DND-41 (cell line): ENCODE results near the gene NTN4.

ENCODE experiments used
- ATAC-seq: fragments of 200-7000 bp; cut with Tn5 transposase; 3 replicates; pipeline ENCODE4 v1.9.1; 2021; ENCODE audit warnings: low read depth; ENCODE audit not compliant: insufficient read depth
- DNase-seq: peaks from one replicate; pipeline ENCODE4 v3.0.0-alpha.2; 2020
- H2AFZ ChIP-seq: 2 replicates; pipeline ENCODE4 v1.6.0; 2012; ENCODE audit warnings: low read depth, low read length
- H3K27ac ChIP-seq: 2 replicates; pipeline ENCODE4 v1.5.1; 2012; ENCODE audit warnings: low read length, inconsistent platforms
- H3K27me3 ChIP-seq: fragments of 200-600 bp; sonication (generic); 2 replicates; pipeline ENCODE4 v1.6.0; 2012; ENCODE audit warnings: low read length, mild to moderate bottlenecking, inconsistent platforms; ENCODE audit not compliant: insufficient read depth, poor library complexity
- H3K36me3 ChIP-seq: 2 replicates; pipeline ENCODE4 v1.5.1; 2012; ENCODE audit warnings: low read length, inconsistent platforms; ENCODE audit not compliant: insufficient read depth
- H3K4me1 ChIP-seq: 2 replicates; pipeline ENCODE4 v1.5.1; 2012; ENCODE audit warnings: mild to moderate bottlenecking, low read length; ENCODE audit not compliant: insufficient read depth
- H3K4me2 ChIP-seq: 2 replicates; pipeline ENCODE4 v1.6.0; 2012; ENCODE audit warnings: mild to moderate bottlenecking, moderate library complexity, low read length, inconsistent platforms; ENCODE audit not compliant: insufficient read depth
- H3K4me3 ChIP-seq, 2 experiments: fragments of 200-600 bp in 1 of 2; shearing (Covaris generic) in 1 of 2; 2 replicates each; pipeline ENCODE4 v1.5.1; 2012 to 2016; ENCODE audit warnings: inconsistent platforms in 2 of 2, low read length in 2 of 2, mild to moderate bottlenecking in 2 of 2, low read depth in 1 of 2, moderate library complexity in 1 of 2
- H3K79me2 ChIP-seq: 2 replicates; pipeline ENCODE4 v1.6.0; 2012; ENCODE audit warnings: low read length, inconsistent platforms; ENCODE audit not compliant: insufficient read depth
- H3K9ac ChIP-seq: 2 replicates; pipeline ENCODE4 v1.6.0; 2012; ENCODE audit warnings: low read depth, mild to moderate bottlenecking, inconsistent platforms, low read length, moderate library complexity
- H3K9me3 ChIP-seq: 2 replicates; pipeline ENCODE4 v1.5.1; 2012; ENCODE audit warnings: low read length, moderate library complexity, mild to moderate bottlenecking, inconsistent platforms; ENCODE audit not compliant: insufficient read depth, severe bottlenecking
- H4K20me1 ChIP-seq: 2 replicates; pipeline ENCODE4 v1.6.0; 2012; ENCODE audit warnings: low read length; ENCODE audit not compliant: insufficient read depth
- EZH2 ChIP-seq: IDR thresholded peaks from 3 replicates; pipeline ENCODE4 v1.6.1; 2012; ENCODE audit warnings: borderline replicate concordance, low read depth, mild to moderate bottlenecking, moderate library complexity, low read length, inconsistent platforms; ENCODE audit not compliant: severe bottlenecking
- TF ChIP-seq, protein P1 (sequence below): IDR thresholded peaks from 2 replicates; pipeline ENCODE4 v1.5.1; 2012; ENCODE audit warnings: borderline replicate concordance, low read length, moderate library complexity, mild to moderate bottlenecking; ENCODE audit not compliant: poor library complexity, severe bottlenecking; ENCODE audit errors: extremely low read depth

Gene NTN4

DNA sequence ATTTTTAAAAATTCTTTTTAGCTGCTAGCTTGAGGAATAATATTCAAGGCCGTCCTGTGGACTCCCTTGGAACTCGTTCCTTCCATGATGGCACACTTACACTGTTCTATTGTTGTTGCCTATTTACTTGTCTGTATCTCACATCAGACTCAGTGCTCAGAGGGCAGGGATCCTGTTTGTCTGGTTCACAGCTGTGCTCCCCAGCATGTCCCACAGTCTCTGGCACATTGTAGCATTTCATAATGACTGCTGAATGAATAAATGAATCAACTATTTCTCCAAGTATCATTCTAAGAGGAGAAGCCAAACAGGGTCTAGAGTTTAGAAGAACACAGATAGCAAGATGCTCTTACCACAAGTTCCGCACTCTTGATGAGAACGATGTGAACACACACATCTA lies 48.0 kb downstream of the NTN4 start:
- Histone ChIP-seq H3K27ac (no peak overlapping the region), H3K36me3 (no peaks in the 10 kb centered on the region), H3K4me1 (no peaks in the 10 kb centered on the region), H3K4me3 (no peak overlapping the region), H3K4me2 (no peak overlapping the region), H3K79me2 (no peaks in the 10 kb centered on the region), H3K9ac (no peak overlapping the region), H4K20me1 (no peaks in the 10 kb centered on the region), H3K9me3 (no peaks in the 10 kb centered on the region), H3K27me3 (no peaks in the 10 kb centered on the region), H2AFZ (no peak overlapping the region)
- TF ChIP-seq, protein P1, sequence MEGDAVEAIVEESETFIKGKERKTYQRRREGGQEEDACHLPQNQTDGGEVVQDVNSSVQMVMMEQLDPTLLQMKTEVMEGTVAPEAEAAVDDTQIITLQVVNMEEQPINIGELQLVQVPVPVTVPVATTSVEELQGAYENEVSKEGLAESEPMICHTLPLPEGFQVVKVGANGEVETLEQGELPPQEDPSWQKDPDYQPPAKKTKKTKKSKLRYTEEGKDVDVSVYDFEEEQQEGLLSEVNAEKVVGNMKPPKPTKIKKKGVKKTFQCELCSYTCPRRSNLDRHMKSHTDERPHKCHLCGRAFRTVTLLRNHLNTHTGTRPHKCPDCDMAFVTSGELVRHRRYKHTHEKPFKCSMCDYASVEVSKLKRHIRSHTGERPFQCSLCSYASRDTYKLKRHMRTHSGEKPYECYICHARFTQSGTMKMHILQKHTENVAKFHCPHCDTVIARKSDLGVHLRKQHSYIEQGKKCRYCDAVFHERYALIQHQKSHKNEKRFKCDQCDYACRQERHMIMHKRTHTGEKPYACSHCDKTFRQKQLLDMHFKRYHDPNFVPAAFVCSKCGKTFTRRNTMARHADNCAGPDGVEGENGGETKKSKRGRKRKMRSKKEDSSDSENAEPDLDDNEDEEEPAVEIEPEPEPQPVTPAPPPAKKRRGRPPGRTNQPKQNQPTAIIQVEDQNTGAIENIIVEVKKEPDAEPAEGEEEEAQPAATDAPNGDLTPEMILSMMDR: no peak
- no peak for TF ChIP-seq EZH2
- DNase-seq (no peak), ATAC-seq (no peak)

DNA sequence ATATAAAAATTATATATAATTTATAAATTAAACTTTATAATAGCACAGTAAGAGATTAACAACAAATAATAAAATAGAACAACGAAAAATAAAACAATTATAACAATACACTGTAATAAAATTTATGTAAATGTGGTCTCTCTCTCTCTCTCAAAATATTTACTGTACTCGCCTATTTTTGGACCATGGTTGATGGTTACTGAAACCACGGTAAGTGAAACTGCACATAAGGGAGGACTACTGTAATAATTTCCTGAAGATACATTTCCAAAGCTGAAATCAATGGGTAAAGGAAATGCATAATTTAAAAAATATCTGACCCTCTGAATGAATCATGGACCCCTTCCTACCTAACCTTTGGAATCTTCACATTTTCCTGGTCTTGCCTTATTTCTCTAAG lies 48.9 kb downstream of the NTN4 start:
- no peak overlapping the region for H3K9ac ChIP-seq
- DNase-seq: no peak
- no peaks in the 10 kb centered on the region for H3K79me2 ChIP-seq
- H4K20me1 ChIP-seq: no peaks in the 10 kb centered on the region
- no peak overlapping the region for H3K4me2 ChIP-seq
- ATAC-seq: no peak
- H3K4me3 ChIP-seq: no peak overlapping the region
- H3K36me3 ChIP-seq: no peaks in the 10 kb centered on the region
- H3K27ac ChIP-seq: no peak overlapping the region
- H2AFZ ChIP-seq: no peak overlapping the region
- H3K4me1 ChIP-seq: no peaks in the 10 kb centered on the region
- H3K27me3 ChIP-seq: no peaks in the 10 kb centered on the region
- TF ChIP-seq, protein P1: no peak
- no peak for TF ChIP-seq EZH2
- H3K9me3 ChIP-seq: no peaks in the 10 kb centered on the region

DNA sequence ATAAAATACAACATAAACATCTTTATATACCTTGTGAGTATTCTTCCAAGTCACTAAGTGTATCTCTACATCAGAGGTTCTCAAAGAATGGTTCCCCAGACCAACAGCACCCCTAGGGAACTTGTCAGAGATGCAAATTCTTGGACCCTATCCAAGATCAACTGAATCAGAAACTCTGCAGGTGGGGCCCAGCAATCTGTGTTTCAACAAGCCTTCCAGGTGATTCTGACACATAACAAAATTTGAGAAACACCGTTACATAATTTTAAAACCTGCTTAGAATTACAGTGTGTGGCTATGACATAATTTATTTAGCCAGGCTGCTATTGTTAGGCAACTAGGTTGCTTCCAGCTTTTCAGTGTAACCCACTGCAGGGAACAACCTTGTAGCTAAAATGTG lies 49.8 kb downstream of the NTN4 start:
- H3K9ac ChIP-seq: no peak overlapping the region

More for the DNA sequence above, 49.8 kb downstream of the NTN4 start:
- no peaks in the 10 kb centered on the region for H3K36me3 ChIP-seq
- H3K79me2 ChIP-seq: no peaks in the 10 kb centered on the region
- H3K4me3 ChIP-seq: no peak overlapping the region
- no peaks in the 10 kb centered on the region for H3K4me1 ChIP-seq
- no peaks in the 10 kb centered on the region for H3K9me3 ChIP-seq
- no peaks in the 10 kb centered on the region for H4K20me1 ChIP-seq
- ATAC-seq: no peak
- no peaks in the 10 kb centered on the region for H3K27me3 ChIP-seq
- H2AFZ ChIP-seq: no peak overlapping the region
- no peak for DNase-seq
- no peak overlapping the region for H3K4me2 ChIP-seq
- H3K27ac ChIP-seq: no peak overlapping the region
- TF ChIP-seq, protein P1: no peak
- no peak for TF ChIP-seq EZH2
